Naive thymus-derived CD4-positive, alpha-beta T cell (primary cell): ENCODE measurements around the gene FAM181B. TPM values are rescaled to one million over a fixed set of nuclear protein-coding genes. Genes with fewer than 3 reads are reported as not detected.

Experiments
- ATAC-seq: fragments of 150-1000 bp; cut with Tn5 transposase; 2 replicates; pipeline ENCODE4 v1.10.0; 2021; ENCODE audit warnings: mild to moderate bottlenecking, moderate library complexity
- CTCF ChIA-PET: fragments of 350-600 bp; sonication (Branson Sonifier 250); formaldehyde crosslinking; loops from one replicate; lab custom pipeline; 2021; ENCODE audit warnings: antibody characterized with exemption; lab: Charles Lee
- POLR2A ChIA-PET: fragments of 350-600 bp; sonication (Branson Sonifier 250); formaldehyde crosslinking; loops from one replicate; lab custom pipeline; 2021; ENCODE audit warnings: antibody characterized with exemption, inconsistent platforms; lab: Charles Lee
- DNase-seq, 9 donors: peaks; one replicate each; pipeline versions ENCODE4 v3.0.0 to v3.0.0-alpha.2; 2020 to 2022; ENCODE audit warnings: mixed read lengths in 1 of 9
- H3K27ac ChIP-seq: one replicate; pipeline ENCODE4 v1.7.0; 2013; ENCODE audit warnings: mild to moderate bottlenecking, low read depth, low read length, moderate library complexity
- H3K27me3 ChIP-seq, 2 donors: one replicate each; pipeline ENCODE4 v1.7.0; 2013; ENCODE audit warnings: low read length in 2 of 2, mild to moderate bottlenecking in 2 of 2, moderate library complexity in 2 of 2; ENCODE audit not compliant: control insufficient read depth in 2 of 2, insufficient read depth in 2 of 2
- H3K36me3 ChIP-seq, 3 experiments: 1 replicate in 2 of 3; 2 replicates in 1 of 3; pipeline ENCODE4 v1.7.0; 2013; ENCODE audit warnings: low read length in 3 of 3, mild to moderate bottlenecking in 3 of 3, moderate library complexity in 1 of 3; ENCODE audit not compliant: insufficient read depth in 3 of 3, control insufficient read depth in 2 of 3
- H3K4me1 ChIP-seq, 2 donors: one replicate each; pipeline ENCODE4 v1.7.0; 2013; ENCODE audit warnings: low read length in 2 of 2, mild to moderate bottlenecking in 2 of 2, moderate library complexity in 1 of 2; ENCODE audit not compliant: control insufficient read depth in 2 of 2, insufficient read depth in 2 of 2
- H3K4me3 ChIP-seq: 2 replicates; pipeline ENCODE4 v1.7.0; 2013; ENCODE audit warnings: mild to moderate bottlenecking, low read length
- H3K9me3 ChIP-seq, 3 experiments: 1 replicate in 2 of 3; 2 replicates in 1 of 3; pipeline ENCODE4 v1.7.0; 2013; ENCODE audit warnings: low read length in 3 of 3; ENCODE audit not compliant: control insufficient read depth in 2 of 3
- H3K27ac Mint-ChIP-seq, 9 donors: one replicate each; pipeline ENCODE4 v1.8.0; 2020 to 2022; ENCODE audit warnings: mixed read lengths in 9 of 9, mild to moderate bottlenecking in 8 of 9, moderate library complexity in 5 of 9, inconsistent platforms in 2 of 9
- H3K27me3 Mint-ChIP-seq, 5 donors: one replicate each; pipeline ENCODE4 v1.8.0; 2021 to 2022; ENCODE audit warnings: mixed read lengths in 5 of 5, mild to moderate bottlenecking in 1 of 5
- H3K36me3 Mint-ChIP-seq, 5 donors: one replicate each; pipeline ENCODE4 v1.8.0; 2020 to 2022; ENCODE audit warnings: mixed read lengths in 5 of 5, mild to moderate bottlenecking in 3 of 5, inconsistent platforms in 1 of 5
- H3K4me1 Mint-ChIP-seq, 7 donors: one replicate each; pipeline ENCODE4 v1.8.0; 2020 to 2022; ENCODE audit warnings: mixed read lengths in 7 of 7, mild to moderate bottlenecking in 3 of 7, inconsistent platforms in 1 of 7
- H3K4me3 Mint-ChIP-seq, 10 donors: one replicate each; pipeline ENCODE4 v1.8.0; 2020 to 2022; ENCODE audit warnings: mild to moderate bottlenecking in 10 of 10, mixed read lengths in 10 of 10, moderate library complexity in 6 of 10, inconsistent platforms in 2 of 10
- H3K9me3 Mint-ChIP-seq, 11 donors: one replicate each; pipeline ENCODE4 v1.8.0; 2020 to 2022; ENCODE audit warnings: mixed read lengths in 11 of 11, mild to moderate bottlenecking in 4 of 11, inconsistent platforms in 1 of 11, moderate library complexity in 1 of 11
- intact Hi-C, 2 donors: fragments of 100-400 bp; cut with micrococcal nuclease; formaldehyde crosslinking; loops; one replicate each; pipeline ENCODE4 v1.15.1; 2023
- polyA plus RNA-seq, 2 donors: library from polyadenylated mRNA; unstranded; fragments of 300-500 nt; fragmentation: Illumina TruSeq; gene quantifications; one replicate each; pipeline ENCODE4 v1.2.3, GENCODE V29; 2021
- total RNA-seq, 6 experiments: library from RNA in 5 of 6; stranded (reverse) in 5 of 6; gene quantifications; 1 replicate in 5 of 6; 2 replicates in 1 of 6; pipeline ENCODE4 v1.2.3 and lab custom pipeline; 2021 to 2026

FAM181B gene
- total RNA-seq (under 1 TPM in 4 of 5 experiments, not detected in 1; 0.10 to 0.97 (median 0.40) TPM), polyA plus RNA-seq (under 1 TPM in 1 of 2 donors, not detected in 1; 0.19 TPM), total RNA-seq (lab: John Stamatoyannopoulos, UW) (not detected)

GRCh38 chr11:82733444-82734119 is at the start of gene FAM181B:
TSS of gene FAM181B (minus strand) at chr11:82733864. CDS start at chr11:82733729, 135 bp downstream.
- Histone ChIP-seq H3K27me3 (peaks cover 4 to 8% of the 10 kb centered on the region in 2 donors), H3K36me3 (no peaks in the 10 kb centered on the region), H3K4me3 (peak within 1 kb of the TSS; percentile 51), H3K9me3 (no peaks in the 10 kb centered on the region), H3K4me1 (no peaks in the 10 kb centered on the region), H3K27ac (no peak within 1 kb of the TSS)
- POLR2A ChIA-PET = interaction anchor here (0.5 to 1.8 kb wide), 11 partner anchors 10 to 1101 kb away, joined by 3 to 11 read pairs (median 4); partner anchors contain the start of genes CCDC90B, DDIAS, PCF11 and PRCP
- CTCF ChIA-PET = interaction anchor here (0.8 to 1.6 kb wide), 5 partner anchors 17 to 134 kb away, joined by 3 to 5 read pairs (median 3); no protein-coding TSS in a partner anchor
- H3K27ac Mint-ChIP-seq = peak within 1 kb of the TSS in 2 of 9 donors; percentile 5 to 15
- H3K27me3 Mint-ChIP-seq = peaks cover 32 to 80% (median 51%) of the 10 kb centered on the region in 5 donors
- peaks cover 0 to 3% (median 0%) of the 10 kb centered on the region in 11 donors for H3K9me3 Mint-ChIP-seq
- peak; percentile 32 to 54 (median 44) for DNase-seq
- intact Hi-C loops = loop anchor here in 1 of 2 donors (1.0 to 2.0 kb wide), 7 partner anchors 18 to 553 kb away; partner anchors contain the start of genes CCDC90B and PRCP
- peaks cover 0 to 2% (median 0%) of the 10 kb centered on the region in 5 donors for H3K36me3 Mint-ChIP-seq
- peaks cover 8 to 31% (median 24%) of the 10 kb centered on the region in 7 donors for H3K4me1 Mint-ChIP-seq
- H3K4me3 Mint-ChIP-seq = peak within 1 kb of the TSS; percentile 72 to 84 (median 78)
- ATAC-seq = peak; percentile 80

GRCh38 chr11:82782825-82783374 is 49.2 kb upstream of the FAM181B start:
- no peaks in the 10 kb centered on the region for H3K9me3 ChIP-seq
- ChIA-PET POLR2A (no interaction called here), CTCF (no interaction called here)
- H3K27me3 Mint-ChIP-seq = peaks cover 0 to 22% (median 7%) of the 10 kb centered on the region in 5 donors
- no peaks in the 10 kb centered on the region for H3K27me3 ChIP-seq
- ATAC-seq (no peak), DNase-seq (no peak)
- no peak overlapping the region for H3K27ac ChIP-seq
- H3K4me3 Mint-ChIP-seq = no peak overlapping the region
- no peaks in the 10 kb centered on the region for H3K36me3 ChIP-seq
- H3K9me3 Mint-ChIP-seq = peaks cover 0 to 30% (median 7%) of the 10 kb centered on the region in 11 donors
- no peak overlapping the region for H3K4me3 ChIP-seq
- H3K27ac Mint-ChIP-seq = no peak overlapping the region
- H3K4me1 ChIP-seq = no peaks in the 10 kb centered on the region
- H3K36me3 Mint-ChIP-seq = peaks cover 0 to 15% (median 0%) of the 10 kb centered on the region in 5 donors
- H3K4me1 Mint-ChIP-seq = no peaks in the 10 kb centered on the region
- intact Hi-C loops = no loop called here

- H3K27ac Mint-ChIP-seq = no peak overlapping the region
- H3K27me3 Mint-ChIP-seq = peaks cover 0 to 35% (median 6%) of the 10 kb centered on the region in 5 donors
- intact Hi-C loops = loop anchor here (5.0 kb wide), 2 partner anchors 1039 to 1044 kb away; no protein-coding TSS in a partner anchor
- H3K36me3 ChIP-seq = no peaks in the 10 kb centered on the region
- no peaks in the 10 kb centered on the region for H3K27me3 ChIP-seq
- peaks cover 0 to 4% (median 0%) of the 10 kb centered on the region in 3 experiments for H3K9me3 ChIP-seq
- H3K4me1 Mint-ChIP-seq = peaks cover 0 to 2% (median 0%) of the 10 kb centered on the region in 7 donors
- no peak overlapping the region for H3K4me3 ChIP-seq
- ATAC-seq (no peak), DNase-seq (no peak)
- H3K9me3 Mint-ChIP-seq = peaks cover 0 to 67% (median 25%) of the 10 kb centered on the region in 11 donors
- peaks cover 0 to 24% (median 6%) of the 10 kb centered on the region in 5 donors for H3K36me3 Mint-ChIP-seq
- POLR2A ChIA-PET = no interaction called here
- no peaks in the 10 kb centered on the region for H3K4me1 ChIP-seq
- no peak overlapping the region for H3K27ac ChIP-seq
- no peak overlapping the region for H3K4me3 Mint-ChIP-seq
- CTCF ChIA-PET = no interaction called here
Measured at GRCh38 chr11:82778776-82779175, 45.1 kb upstream of the FAM181B start.

- H3K4me1 ChIP-seq = no peaks in the 10 kb centered on the region
- Mint-ChIP-seq H3K9me3 (peaks cover 0 to 60% (median 20%) of the 10 kb centered on the region in 11 donors), H3K4me1 (peaks cover 0 to 2% (median 0%) of the 10 kb centered on the region in 7 donors), H3K27me3 (peaks cover 0 to 33% (median 4%) of the 10 kb centered on the region in 5 donors), H3K27ac (no peak overlapping the region), H3K36me3 (peaks cover 0 to 18% (median 6%) of the 10 kb centered on the region in 5 donors), H3K4me3 (no peak overlapping the region)
- no peaks in the 10 kb centered on the region for H3K27me3 ChIP-seq
- H3K4me3 ChIP-seq = no peak overlapping the region
- no peak overlapping the region for H3K27ac ChIP-seq
- ChIA-PET CTCF (interaction anchor here (0.6 to 1.6 kb wide), 5 partner anchors 9 to 45 kb away, joined by 3 to 4 read pairs (median 3); partner anchors contain the start of gene FAM181B), POLR2A (interaction anchor here (1.2 to 2.2 kb wide), 3 partner anchors 11 to 43 kb away, joined by 4 to 11 read pairs (median 4); partner anchors contain the start of gene FAM181B)
- intact Hi-C loops = loop anchor here (5.0 kb wide), 2 partner anchors 1041 to 1046 kb away; no protein-coding TSS in a partner anchor
- H3K9me3 ChIP-seq = peaks cover 0 to 4% (median 0%) of the 10 kb centered on the region in 3 experiments
- no peak for DNase-seq
- ATAC-seq = no peak
- H3K36me3 ChIP-seq = no peaks in the 10 kb centered on the region
Measured at GRCh38 chr11:82776377-82776776, 42.7 kb upstream of the FAM181B start.

- Histone ChIP-seq H3K36me3 (no peaks in the 10 kb centered on the region), H3K27ac (no peak overlapping the region), H3K4me1 (no peaks in the 10 kb centered on the region), H3K27me3 (no peaks in the 10 kb centered on the region), H3K9me3 (peaks cover 0 to 4% (median 0%) of the 10 kb centered on the region in 3 experiments), H3K4me3 (no peak overlapping the region)
- H3K36me3 Mint-ChIP-seq = peaks cover 0 to 17% (median 6%) of the 10 kb centered on the region in 5 donors
- H3K4me3 Mint-ChIP-seq = no peak overlapping the region
- ChIA-PET CTCF (interaction anchor here (0.6 to 1.6 kb wide), 6 partner anchors 9 to 44 kb away, joined by 3 to 4 read pairs (median 3); partner anchors contain the start of gene FAM181B), POLR2A (interaction anchor here (1.2 to 2.2 kb wide), 4 partner anchors 10 to 98 kb away, joined by 3 to 11 read pairs (median 4); partner anchors contain the start of gene FAM181B)
- intact Hi-C loops = loop anchor here (1.0 to 5.0 kb wide), 6 partner anchors 43 to 1046 kb away; partner anchors contain the start of genes DDIAS (in 1 of the 2) and FAM181B (in 1 of the 2)
- peaks cover 0 to 55% (median 20%) of the 10 kb centered on the region in 11 donors for H3K9me3 Mint-ChIP-seq
- DNase-seq = peak in 7 of 9 donors; percentile 6 to 34 (median 16)
- peaks cover 0 to 33% (median 0%) of the 10 kb centered on the region in 5 donors for H3K27me3 Mint-ChIP-seq
- H3K27ac Mint-ChIP-seq = no peak overlapping the region
- ATAC-seq = peak; percentile 82
- peaks cover 0 to 2% (median 0%) of the 10 kb centered on the region in 7 donors for H3K4me1 Mint-ChIP-seq
Measured at GRCh38 chr11:82775736-82776346, 42.2 kb upstream of the FAM181B start.
